ENCODE data around the gene IFNB1. TPM values are rescaled to one million over a fixed set of nuclear protein-coding genes. Genes with fewer than 3 reads are reported as not detected.

IFNB1 gene
- total and polyA plus RNA-seq, 2 of the 4 experiments (the other 2 are of a cell fraction): not detected

DNA sequence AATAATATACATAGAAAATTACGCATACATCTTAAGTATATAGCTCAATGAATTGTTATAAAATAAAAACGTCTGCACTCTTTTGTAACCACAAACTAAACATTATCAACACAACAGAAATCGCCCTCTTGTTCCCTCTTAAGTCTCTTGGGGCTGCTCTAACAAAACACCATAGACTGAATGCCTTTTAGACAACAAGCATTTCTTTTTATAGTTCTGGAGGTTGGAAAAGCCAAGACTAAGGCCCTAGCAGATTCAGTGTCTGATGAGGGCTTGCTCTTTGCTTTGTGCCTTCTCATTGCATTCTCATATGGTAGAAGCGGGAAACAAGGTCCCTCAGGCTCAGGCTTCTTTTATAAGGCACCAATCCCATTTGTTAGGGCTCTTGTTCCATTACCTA is 4.9 kb upstream of the IFNB1 start:
- H3K4ac ChIP-seq (ENCODE audit: low read depth, low read length): no peak overlapping the region
- no peak overlapping the region for H3K18ac ChIP-seq (ENCODE audit: low read depth, low read length)
- peaks cover 6% of the 10 kb centered on the region for H3K9me3 ChIP-seq (ENCODE audit: control insufficient read depth, insufficient read depth, low read length)
- H3K23ac ChIP-seq (ENCODE audit: low read depth, low read length): no peak overlapping the region
- no peaks in the 10 kb centered on the region for H4K20me1 ChIP-seq (ENCODE audit: insufficient read depth, low read length)
- H2BK5ac ChIP-seq (ENCODE audit: low read depth, low read length, poor library complexity, severe bottlenecking): no peak overlapping the region
- intact Hi-C loops (cut with micrococcal nuclease) (no loop called here), in situ Hi-C loops (cut with MboI; ENCODE audit: low sequenced_read_pairs) (no loop called here), dilution Hi-C loops (cut with HindIII; ENCODE audit: low sequenced_read_pairs, unreplicated experiment) (no loop called here)
- no peak overlapping the region for H3K9ac ChIP-seq (ENCODE audit: low read depth, low read length)
- H3K27ac ChIP-seq (ENCODE audit: insufficient read depth, low read length): no peak overlapping the region
- H2BK120ac ChIP-seq (ENCODE audit: low read depth, low read length): no peak overlapping the region
- no peak overlapping the region for H3K4me2 ChIP-seq (ENCODE audit: low read depth, low read length)
- H3K4me1 ChIP-seq (ENCODE audit: control insufficient read depth, insufficient read depth, low read length): no peaks in the 10 kb centered on the region
- no peak overlapping the region for H4K5ac ChIP-seq (ENCODE audit: low read depth, low read length)
- no CpG with 5 or more reads among the region's 4 CpGs for WGBS, 2 experiments (ENCODE audit: extremely low coverage in 2 of 2, insufficient read length in 1 of 2)
- H3K27me3 ChIP-seq (ENCODE audit: control insufficient read depth, insufficient read depth, low read length): no peaks in the 10 kb centered on the region
- H2AK5ac ChIP-seq (ENCODE audit: low read depth, low read length): no peak overlapping the region
- H4K8ac ChIP-seq (ENCODE audit: low read depth in 2 of 2, low read length in 2 of 2): no peak overlapping the region
- ChIA-PET CTCF (no interaction called here), POLR2A (ENCODE audit: unreplicated experiment) (no interaction called here)
- H3K56ac ChIP-seq (ENCODE audit: extremely low read depth, insufficient read depth, low read length): no peak overlapping the region
- no peak overlapping the region for H2AFZ ChIP-seq (replicated peaks; ENCODE audit: low read length, poor library complexity)
- no peak overlapping the region for H2AK9ac ChIP-seq (replicated peaks; ENCODE audit: low read depth, low read length, poor library complexity)
- H3K79me1 ChIP-seq (ENCODE audit: low read depth in 1 of 2, low read length in 2 of 2): no peaks in the 10 kb centered on the region
- H3K9me1 ChIP-seq (ENCODE audit: insufficient read depth, low read length): no peaks in the 10 kb centered on the region
- H2BK15ac ChIP-seq (ENCODE audit: low read depth, low read length): no peak overlapping the region
- no peak overlapping the region for H3K4me3 ChIP-seq (ENCODE audit: insufficient read depth, low read depth, low read length)
- BruUV-seq (replicated peaks): no TSS peak
- H3K36me3 ChIP-seq (ENCODE audit: control insufficient read depth, insufficient read depth, low read length): no peaks in the 10 kb centered on the region
- TF ChIP-seq, protein P1, sequence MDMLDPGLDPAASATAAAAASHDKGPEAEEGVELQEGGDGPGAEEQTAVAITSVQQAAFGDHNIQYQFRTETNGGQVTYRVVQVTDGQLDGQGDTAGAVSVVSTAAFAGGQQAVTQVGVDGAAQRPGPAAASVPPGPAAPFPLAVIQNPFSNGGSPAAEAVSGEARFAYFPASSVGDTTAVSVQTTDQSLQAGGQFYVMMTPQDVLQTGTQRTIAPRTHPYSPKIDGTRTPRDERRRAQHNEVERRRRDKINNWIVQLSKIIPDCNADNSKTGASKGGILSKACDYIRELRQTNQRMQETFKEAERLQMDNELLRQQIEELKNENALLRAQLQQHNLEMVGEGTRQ (IDR thresholded peaks at IDR 0.05; ENCODE audit: low read depth, low read length): no peak
- TF ChIP-seq MAFK (IDR thresholded peaks at IDR 0.05; ENCODE audit: low read depth, low read length) (no peak), RFX5 (IDR thresholded peaks at IDR 0.05; ENCODE audit: low read depth, low read length) (no peak), BHLHE40 (IDR thresholded peaks at IDR 0.05; ENCODE audit: low read depth, low read length) (no peak), CEBPB (IDR thresholded peaks at IDR 0.05; ENCODE audit: low read depth, low read length) (no peak), RAD21 (IDR thresholded peaks at IDR 0.05; ENCODE audit: low read length) (no peak), MAZ (IDR thresholded peaks at IDR 0.05; ENCODE audit: borderline replicate concordance, low read depth, low read length) (no peak), SMC3 (IDR thresholded peaks at IDR 0.05; ENCODE audit: low read depth, low read length) (no peak), RCOR1 (IDR thresholded peaks at IDR 0.05; ENCODE audit: insufficient replicate concordance, low read length) (no peak), NFE2L2 (IDR thresholded peaks at IDR 0.05; ENCODE audit: low read depth, low read length) (no peak), FOS (IDR thresholded peaks at IDR 0.05; ENCODE audit: low read depth, low read length) (no peak), MXI1 (IDR thresholded peaks at IDR 0.05; ENCODE audit: borderline replicate concordance, low read depth, low read length) (no peak)
- H4K91ac ChIP-seq (ENCODE audit: insufficient read depth, low read depth, low read length): no peak overlapping the region
- DNase-seq: no peak
- ATAC-seq (ENCODE audit: low read depth): no peak
- no peak overlapping the region for H3K14ac ChIP-seq (replicated peaks; ENCODE audit: low read depth, low read length)
- no peak overlapping the region for H2BK20ac ChIP-seq (ENCODE audit: low read depth, low read length)

Data from IMR-90 (cell line).